ENCODE data around the gene SPG11. TPM values are rescaled to one million over a fixed set of nuclear protein-coding genes. Genes with fewer than 3 reads are reported as not detected.

The SPG11 gene
- total and polyA plus RNA-seq, 9 of the 15 experiments (the other 6 are each of a cell fraction or from before 2014, with no cell fraction given), result 23.3 to 71.2 (median 45.6) TPM

DNA sequence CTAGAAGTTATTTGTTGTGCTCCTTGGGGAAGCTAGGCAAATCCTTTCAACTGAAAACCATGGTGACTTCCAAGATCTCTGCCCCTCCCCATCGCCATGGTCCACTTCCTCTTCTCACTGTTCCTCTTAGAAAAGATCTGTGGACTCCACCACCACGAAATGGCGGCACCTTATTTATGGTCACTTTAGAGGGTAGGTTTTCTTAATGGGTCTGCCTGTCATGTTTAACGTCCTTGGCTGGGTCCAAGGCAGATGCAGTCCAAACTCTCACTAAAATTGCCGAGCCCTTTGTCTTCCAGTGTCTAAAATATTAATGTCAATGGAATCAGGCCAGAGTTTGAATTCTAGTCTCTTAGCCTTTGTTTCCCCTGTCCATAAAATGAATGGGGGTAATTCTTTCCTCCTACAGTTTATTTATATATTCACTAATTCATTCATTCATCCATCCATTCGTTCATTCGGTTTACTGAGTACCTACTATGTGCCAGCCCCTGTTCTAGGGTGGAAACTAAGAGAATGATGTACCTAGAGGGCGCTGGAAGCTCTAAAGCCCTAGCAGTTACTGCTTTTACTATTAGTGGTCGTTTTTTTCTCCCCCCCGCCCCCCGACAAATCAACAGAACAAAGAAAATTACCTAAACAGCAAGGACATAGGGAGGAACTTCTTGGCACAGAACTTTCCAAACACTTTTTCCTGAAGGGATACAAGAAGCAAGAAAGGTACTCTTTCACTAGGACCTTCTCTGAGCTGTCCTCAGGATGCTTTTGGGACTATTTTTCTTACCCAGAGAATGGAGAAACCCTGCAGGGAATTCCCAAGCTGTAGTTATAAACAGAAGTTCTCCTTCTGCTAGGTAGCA, 47.0 kb upstream of the SPG11 start (continued):
- TF ChIP-seq, protein P1, sequence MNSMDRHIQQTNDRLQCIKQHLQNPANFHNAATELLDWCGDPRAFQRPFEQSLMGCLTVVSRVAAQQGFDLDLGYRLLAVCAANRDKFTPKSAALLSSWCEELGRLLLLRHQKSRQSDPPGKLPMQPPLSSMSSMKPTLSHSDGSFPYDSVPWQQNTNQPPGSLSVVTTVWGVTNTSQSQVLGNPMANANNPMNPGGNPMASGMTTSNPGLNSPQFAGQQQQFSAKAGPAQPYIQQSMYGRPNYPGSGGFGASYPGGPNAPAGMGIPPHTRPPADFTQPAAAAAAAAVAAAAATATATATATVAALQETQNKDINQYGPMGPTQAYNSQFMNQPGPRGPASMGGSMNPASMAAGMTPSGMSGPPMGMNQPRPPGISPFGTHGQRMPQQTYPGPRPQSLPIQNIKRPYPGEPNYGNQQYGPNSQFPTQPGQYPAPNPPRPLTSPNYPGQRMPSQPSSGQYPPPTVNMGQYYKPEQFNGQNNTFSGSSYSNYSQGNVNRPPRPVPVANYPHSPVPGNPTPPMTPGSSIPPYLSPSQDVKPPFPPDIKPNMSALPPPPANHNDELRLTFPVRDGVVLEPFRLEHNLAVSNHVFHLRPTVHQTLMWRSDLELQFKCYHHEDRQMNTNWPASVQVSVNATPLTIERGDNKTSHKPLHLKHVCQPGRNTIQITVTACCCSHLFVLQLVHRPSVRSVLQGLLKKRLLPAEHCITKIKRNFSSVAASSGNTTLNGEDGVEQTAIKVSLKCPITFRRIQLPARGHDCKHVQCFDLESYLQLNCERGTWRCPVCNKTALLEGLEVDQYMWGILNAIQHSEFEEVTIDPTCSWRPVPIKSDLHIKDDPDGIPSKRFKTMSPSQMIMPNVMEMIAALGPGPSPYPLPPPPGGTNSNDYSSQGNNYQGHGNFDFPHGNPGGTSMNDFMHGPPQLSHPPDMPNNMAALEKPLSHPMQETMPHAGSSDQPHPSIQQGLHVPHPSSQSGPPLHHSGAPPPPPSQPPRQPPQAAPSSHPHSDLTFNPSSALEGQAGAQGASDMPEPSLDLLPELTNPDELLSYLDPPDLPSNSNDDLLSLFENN (IDR thresholded peaks at IDR 0.05; ENCODE audit: low read depth in 2 of 2, low read length in 2 of 2), result no peak
- TF ChIP-seq, protein P2, sequence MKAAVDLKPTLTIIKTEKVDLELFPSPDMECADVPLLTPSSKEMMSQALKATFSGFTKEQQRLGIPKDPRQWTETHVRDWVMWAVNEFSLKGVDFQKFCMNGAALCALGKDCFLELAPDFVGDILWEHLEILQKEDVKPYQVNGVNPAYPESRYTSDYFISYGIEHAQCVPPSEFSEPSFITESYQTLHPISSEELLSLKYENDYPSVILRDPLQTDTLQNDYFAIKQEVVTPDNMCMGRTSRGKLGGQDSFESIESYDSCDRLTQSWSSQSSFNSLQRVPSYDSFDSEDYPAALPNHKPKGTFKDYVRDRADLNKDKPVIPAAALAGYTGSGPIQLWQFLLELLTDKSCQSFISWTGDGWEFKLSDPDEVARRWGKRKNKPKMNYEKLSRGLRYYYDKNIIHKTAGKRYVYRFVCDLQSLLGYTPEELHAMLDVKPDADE (conservative IDR thresholded peaks at IDR 0.05; ENCODE audit: control insufficient read depth, low read depth, low read length), result no peak
- TF ChIP-seq, protein P3, sequence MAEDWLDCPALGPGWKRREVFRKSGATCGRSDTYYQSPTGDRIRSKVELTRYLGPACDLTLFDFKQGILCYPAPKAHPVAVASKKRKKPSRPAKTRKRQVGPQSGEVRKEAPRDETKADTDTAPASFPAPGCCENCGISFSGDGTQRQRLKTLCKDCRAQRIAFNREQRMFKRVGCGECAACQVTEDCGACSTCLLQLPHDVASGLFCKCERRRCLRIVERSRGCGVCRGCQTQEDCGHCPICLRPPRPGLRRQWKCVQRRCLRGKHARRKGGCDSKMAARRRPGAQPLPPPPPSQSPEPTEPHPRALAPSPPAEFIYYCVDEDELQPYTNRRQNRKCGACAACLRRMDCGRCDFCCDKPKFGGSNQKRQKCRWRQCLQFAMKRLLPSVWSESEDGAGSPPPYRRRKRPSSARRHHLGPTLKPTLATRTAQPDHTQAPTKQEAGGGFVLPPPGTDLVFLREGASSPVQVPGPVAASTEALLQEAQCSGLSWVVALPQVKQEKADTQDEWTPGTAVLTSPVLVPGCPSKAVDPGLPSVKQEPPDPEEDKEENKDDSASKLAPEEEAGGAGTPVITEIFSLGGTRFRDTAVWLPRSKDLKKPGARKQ (CRISPR knock-in tag; IDR thresholded peaks at IDR 0.05), result no peak
- peak; percentile 60 for TF ChIP-seq BACH1 (tag; IDR thresholded peaks at IDR 0.05)
- TF ChIP-seq GATAD2B (IDR thresholded peaks at IDR 0.05; ENCODE audit: borderline replicate concordance), result 0 out of 2 replicates have a peak, but pooled peaks have one; percentile 30
- TF ChIP-seq NFRKB (IDR thresholded peaks at IDR 0.05; ENCODE audit: low read depth), result peak; percentile 78
- TF ChIP-seq, protein P4, sequence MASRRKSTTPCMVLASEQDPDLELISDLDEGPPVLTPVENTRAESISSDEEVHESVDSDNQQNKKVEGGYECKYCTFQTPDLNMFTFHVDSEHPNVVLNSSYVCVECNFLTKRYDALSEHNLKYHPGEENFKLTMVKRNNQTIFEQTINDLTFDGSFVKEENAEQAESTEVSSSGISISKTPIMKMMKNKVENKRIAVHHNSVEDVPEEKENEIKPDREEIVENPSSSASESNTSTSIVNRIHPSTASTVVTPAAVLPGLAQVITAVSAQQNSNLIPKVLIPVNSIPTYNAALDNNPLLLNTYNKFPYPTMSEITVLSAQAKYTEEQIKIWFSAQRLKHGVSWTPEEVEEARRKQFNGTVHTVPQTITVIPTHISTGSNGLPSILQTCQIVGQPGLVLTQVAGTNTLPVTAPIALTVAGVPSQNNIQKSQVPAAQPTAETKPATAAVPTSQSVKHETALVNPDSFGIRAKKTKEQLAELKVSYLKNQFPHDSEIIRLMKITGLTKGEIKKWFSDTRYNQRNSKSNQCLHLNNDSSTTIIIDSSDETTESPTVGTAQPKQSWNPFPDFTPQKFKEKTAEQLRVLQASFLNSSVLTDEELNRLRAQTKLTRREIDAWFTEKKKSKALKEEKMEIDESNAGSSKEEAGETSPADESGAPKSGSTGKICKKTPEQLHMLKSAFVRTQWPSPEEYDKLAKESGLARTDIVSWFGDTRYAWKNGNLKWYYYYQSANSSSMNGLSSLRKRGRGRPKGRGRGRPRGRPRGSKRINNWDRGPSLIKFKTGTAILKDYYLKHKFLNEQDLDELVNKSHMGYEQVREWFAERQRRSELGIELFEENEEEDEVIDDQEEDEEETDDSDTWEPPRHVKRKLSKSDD (conservative IDR thresholded peaks at IDR 0.05; ENCODE audit: low read length), result 0 out of 2 replicates have a peak, but pooled peaks have one; percentile 20
- TF ChIP-seq, protein P5, sequence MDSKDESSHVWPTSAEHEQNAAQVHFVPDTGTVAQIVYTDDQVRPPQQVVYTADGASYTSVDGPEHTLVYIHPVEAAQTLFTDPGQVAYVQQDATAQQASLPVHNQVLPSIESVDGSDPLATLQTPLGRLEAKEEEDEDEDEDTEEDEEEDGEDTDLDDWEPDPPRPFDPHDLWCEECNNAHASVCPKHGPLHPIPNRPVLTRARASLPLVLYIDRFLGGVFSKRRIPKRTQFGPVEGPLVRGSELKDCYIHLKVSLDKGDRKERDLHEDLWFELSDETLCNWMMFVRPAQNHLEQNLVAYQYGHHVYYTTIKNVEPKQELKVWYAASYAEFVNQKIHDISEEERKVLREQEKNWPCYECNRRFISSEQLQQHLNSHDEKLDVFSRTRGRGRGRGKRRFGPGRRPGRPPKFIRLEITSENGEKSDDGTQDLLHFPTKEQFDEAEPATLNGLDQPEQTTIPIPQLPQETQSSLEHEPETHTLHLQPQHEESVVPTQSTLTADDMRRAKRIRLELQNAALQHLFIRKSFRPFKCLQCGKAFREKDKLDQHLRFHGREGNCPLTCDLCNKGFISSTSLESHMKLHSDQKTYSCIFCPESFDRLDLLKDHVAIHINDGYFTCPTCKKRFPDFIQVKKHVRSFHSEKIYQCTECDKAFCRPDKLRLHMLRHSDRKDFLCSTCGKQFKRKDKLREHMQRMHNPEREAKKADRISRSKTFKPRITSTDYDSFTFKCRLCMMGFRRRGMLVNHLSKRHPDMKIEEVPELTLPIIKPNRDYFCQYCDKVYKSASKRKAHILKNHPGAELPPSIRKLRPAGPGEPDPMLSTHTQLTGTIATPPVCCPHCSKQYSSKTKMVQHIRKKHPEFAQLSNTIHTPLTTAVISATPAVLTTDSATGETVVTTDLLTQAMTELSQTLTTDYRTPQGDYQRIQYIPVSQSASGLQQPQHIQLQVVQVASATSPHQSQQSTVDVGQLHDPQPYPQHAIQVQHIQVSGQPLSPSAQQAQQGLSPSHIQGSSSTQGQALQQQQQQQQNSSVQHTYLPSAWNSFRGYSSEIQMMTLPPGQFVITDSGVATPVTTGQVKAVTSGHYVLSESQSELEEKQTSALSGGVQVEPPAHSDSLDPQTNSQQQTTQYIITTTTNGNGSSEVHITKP (IDR thresholded peaks at IDR 0.05; ENCODE audit: partially characterized antibody), result peak; percentile 11

Measured in K562 (cell line).